NCI-H345 (cell line): ENCODE measurements around the gene GRIFIN.
"Not testable (repeated sequence)": the region's sequence is repeated elsewhere in the genome, so short reads cannot be mapped to it uniquely, and the experiment has no call there.

ENCODE experiments used
- DNase-seq: peaks from one replicate; lab custom pipeline; 2025; lab: John Stamatoyannopoulos, UW

GRIFIN gene

DNA sequence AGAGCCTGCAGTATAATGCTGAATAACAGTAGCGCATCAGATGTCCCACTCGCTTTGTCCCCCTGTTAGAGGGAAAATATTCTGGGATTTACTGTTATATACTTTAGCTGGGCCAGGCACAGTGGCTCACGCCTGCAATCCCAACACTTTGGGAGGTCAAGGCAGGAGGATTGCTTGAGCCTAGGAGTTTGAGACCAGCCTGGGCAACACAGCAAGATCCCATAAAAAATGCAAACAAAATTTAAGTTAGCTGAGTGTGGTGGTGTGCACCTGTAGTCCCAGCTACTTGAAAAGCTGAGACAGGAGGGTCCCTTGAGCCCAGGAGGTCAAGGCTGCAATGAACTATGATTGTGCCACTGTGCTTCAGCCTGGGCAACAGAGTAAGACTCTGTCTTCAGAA, 22.3 kb downstream of the GRIFIN start:
- not testable (repeated sequence) for DNase-seq

DNA sequence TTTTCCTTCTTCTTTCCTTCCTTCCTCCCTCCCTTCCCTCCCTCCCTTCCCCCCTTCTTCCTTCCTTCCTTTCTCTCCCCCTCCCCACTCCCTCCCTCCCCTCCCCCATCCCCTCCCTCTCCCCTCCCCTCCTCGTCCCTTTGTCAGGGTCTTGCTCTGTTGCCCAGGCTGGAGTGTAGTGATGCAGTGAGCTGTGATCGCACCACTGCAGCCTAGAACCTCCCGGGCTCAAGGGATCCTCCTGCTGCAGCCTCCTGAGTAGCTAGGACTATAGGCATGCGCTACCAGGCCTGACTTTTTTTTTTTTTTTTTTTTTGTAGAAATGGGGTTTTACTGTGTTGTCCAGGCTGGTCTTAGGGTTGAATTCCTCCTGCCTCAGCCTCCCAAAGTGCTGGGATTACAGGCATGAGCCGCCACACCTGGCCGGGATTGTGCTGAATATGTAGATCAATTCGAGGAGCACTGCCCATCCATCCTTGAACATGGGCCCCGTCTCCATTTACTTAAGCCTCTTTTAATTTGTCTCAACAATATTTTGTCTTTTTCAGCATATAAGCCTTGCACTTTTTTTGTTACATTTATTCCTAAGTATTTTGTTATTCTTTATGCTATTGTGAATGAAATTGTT, 23.4 kb downstream of the GRIFIN start:
- DNase-seq = no peak

DNA sequence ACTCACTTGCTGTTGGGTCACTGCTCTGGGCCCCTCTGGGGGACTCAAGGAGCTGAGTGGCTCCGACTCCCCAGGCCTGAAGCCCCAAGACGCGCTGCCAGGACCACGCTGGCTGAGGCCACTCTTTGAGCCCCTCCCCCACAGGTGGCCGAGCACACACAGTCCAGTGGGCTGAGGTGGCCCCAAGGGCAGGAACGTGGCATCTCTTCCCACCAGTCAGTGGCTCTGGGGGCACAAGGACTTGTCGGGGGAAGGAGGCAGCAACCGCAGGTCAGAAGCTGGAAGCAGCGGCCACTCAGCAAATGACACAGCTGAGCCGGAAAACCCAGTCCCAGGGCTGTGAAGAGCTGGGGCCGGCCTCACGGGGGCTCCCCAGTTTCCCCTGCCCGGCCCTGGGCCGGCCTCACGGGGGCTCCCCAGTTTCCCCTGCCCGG, 24.1 kb downstream of the GRIFIN start:
- DNase-seq = no peak

- peak; percentile 71 for DNase-seq
These were observed 24.8 kb downstream of the GRIFIN start for GRCh38 chr7:2451171-2452073.

DNA sequence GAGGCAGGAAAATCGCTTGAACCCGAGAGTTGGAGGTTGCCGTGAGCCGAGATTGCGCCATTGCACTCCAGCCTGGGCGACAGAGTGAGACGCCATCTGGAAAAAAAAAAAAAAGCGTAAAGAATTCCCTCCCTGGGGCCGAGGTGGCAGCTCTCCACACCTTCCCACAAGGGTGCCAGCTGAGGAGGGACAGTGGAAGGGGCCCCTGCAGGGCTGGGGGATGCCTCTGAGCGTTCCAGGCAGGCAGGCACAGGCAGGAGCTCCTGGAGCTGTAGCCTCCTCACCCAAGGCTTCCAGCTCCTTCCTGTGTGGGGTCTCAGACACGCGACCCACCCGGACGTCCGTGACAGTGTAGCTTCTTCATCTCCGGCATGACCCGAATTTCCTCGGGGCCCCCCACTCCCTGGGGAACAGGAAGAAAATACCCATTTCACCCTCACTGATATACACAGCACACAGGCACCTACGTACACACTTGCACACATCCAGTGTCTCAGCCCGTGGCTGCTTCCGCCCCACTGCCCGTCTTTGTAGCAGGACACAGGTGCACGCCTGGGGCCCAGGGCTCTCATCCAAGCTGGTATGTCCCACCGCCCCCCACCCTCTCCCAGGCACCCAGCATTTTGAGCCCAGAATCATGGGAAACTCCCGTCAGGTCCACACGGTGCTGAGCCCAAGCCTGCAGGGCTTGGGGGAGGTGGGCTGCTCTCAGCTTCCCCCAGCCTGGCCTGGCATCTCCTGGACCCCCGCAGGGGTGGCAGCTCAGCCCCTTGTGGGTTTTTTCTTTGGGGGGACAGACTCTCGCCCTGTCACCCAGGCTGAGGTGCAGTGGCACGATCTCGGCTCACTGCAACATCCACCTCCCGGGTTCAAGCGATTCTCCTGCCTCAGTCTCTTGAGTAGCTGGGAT, 25.7 kb downstream of the GRIFIN start:
- no peak for DNase-seq

DNA sequence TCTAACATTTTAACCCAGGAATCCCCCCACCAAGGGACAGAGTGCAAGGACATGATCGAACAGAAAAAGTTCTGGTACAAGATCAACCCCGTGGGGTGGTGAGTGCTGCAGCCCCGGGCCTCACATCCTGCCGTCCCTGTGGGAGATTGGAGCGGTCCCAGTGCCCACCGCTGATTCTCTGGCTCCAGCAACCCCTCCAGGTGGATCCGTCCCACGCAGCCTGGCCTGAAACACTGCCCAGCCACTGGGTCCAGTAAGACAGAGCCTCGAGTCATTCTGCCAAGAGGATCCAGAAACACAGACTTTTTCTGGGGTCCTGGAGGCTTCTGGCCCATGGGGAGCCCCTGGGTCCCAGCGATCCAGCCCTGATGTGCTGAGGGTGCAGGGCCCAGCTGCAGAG, 29.5 kb downstream of the GRIFIN start:
- DNase-seq = no peak

DNA sequence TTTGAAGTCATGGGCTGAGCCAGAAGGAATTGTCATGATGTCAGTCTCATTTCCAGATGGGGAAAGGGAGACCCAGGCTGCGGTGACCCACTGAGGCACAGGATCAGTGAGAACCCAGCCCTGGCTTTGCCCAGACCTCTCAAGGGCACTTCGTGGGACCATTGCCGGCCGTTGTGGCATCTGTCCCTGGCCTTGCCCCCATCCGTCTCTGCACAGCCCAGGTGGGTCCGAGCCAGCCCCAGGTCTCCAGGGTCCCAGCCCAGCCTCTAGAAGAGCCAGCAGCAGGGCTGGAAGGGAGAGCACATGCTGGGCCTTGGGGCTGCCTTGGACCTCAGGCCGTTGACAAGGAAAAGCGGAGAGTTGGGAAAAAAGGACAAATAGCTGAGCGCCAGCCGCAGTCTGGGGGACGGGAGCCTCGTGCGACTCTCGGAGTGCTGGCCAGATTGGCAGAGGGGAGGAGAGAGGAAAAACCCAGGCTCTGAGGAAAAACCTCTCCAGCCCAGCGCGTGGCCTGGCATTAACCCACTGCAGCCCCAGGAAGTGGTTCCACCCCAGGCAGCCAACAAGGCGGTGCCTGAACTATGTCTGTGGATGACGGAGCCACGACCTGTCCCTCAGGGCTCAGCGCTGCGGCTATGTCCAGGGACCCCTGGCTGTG, 30.2 kb downstream of the GRIFIN start:
- no peak for DNase-seq

DNA sequence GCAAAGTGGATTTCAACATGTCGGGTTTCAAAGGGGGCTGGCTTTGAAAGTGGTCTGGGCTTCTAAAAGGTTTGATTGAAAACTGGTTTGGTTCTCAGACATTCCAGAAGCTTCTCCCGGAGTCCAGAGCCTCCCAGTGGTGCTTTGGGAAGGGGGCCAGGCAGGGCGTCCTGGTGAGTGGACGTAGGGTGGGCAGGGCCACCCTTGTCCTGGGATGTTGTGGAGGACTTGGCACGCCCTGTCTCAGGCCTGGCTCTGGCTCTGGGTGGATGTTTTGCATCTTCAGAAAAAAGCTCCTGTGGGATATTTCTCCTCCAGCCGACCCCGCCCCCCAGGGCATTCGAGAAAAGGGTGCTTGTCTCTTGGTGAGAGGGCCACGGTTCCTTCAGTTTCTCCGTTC, 31.2 kb downstream of the GRIFIN start:
- DNase-seq = no peak

DNA sequence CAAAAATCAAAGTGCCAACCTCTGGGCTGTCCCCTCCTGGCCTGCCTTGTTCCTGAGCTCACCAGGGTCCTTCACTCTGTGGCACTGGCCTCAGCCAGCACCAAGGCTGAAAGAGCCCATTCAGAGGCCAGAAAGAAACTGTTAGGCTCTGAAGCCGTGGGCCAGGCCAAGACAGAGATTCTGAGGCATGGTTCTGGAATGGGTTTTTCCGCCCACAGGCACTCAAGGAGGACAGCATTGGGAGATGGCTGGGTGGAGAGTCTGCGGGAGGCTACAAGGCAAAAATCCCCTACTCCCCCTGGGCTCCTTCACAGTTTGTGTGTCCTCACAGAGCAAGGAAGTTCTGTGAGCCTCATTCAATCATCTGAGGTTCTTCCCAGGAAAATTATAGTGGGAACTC, 31.7 kb downstream of the GRIFIN start:
- no peak for DNase-seq

- DNase-seq = no peak
These were observed 32.7 kb downstream of the GRIFIN start for GRCh38 chr7:2443491-2443890.

DNA sequence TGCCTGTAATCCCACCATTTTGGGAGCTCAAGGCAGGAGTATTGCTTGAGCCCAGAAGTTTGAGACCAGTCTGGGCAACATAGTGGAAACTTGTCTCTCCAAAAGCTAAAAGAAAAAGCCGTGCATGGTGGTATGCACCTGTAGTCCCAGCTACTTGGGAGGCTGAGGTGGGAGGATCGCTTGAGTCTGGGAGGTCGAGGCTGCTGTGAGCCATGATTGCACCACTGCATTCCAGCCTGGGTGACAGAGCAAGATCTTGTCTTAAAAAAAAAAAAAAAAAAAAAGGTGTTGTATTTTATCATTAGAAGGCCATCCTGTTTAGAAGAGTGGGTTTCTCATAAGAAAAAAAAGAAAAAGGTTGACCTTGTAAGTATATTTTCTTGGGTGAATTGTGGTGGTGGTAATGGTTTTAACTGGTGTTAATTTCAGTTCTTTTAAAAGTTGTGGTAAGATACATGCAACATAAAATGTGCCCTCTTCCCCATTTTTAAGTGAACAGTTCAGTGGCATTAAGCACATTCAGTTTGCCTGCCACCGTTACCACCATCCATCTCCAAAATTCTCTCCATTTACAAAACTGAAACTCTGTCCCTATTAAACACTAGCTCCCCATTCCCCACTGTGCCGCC, 34.7 kb downstream of the GRIFIN start:
- DNase-seq = no peak

DNA sequence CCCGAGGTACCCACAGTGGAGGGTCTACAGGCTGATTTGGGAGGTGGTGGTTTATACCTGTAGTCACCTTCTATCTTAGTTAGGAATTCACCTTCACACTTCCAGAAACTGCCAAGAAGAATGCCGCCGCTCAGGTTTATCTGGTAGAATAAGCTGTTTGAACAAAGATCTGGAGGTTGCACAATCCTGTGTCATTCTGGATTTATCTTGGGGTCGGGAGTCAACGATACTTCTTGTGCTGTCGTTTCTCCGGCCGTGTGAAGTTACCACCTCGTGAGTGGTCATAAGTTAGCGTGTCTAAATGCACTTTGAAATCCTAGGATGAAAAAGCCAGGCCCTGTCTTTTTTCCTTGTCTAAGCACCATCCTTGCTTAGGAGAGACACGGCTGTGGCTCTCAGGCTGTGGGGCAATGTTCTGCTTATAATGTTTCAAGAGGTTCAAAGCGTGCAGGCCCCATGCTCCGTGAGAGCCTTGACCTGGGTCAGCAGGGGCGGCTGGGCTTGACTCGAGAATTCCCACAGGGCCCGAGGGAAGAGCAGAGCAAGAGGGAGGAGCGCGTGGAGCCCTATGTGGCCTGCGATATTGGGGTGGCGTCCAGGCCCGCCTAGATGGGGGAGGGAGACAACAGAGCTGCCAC, 35.5 kb downstream of the GRIFIN start:
- no peak for DNase-seq

GRCh38 chr7:2438775-2439174, 37.4 kb downstream of the GRIFIN start:
- DNase-seq = no peak

DNA sequence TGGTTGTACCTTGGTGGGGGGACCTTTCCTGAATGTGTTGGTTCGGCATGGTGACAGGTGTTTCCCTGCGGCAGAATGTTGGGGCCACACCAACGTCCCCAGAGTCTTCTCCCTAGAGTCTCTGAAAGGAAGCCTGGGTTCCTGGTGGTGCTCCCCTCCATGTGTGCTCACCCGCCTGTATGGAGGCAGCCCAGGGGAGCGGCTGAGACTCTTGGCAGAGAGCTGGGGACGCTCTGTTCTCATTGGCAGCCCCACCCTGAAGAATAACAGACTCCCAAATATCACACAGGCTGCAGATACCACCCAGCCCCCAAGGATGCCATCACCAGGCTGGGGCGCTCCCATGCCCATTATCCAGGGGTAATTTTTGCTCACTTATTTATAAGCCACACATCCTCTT, 38.0 kb downstream of the GRIFIN start:
- no peak for DNase-seq

DNA sequence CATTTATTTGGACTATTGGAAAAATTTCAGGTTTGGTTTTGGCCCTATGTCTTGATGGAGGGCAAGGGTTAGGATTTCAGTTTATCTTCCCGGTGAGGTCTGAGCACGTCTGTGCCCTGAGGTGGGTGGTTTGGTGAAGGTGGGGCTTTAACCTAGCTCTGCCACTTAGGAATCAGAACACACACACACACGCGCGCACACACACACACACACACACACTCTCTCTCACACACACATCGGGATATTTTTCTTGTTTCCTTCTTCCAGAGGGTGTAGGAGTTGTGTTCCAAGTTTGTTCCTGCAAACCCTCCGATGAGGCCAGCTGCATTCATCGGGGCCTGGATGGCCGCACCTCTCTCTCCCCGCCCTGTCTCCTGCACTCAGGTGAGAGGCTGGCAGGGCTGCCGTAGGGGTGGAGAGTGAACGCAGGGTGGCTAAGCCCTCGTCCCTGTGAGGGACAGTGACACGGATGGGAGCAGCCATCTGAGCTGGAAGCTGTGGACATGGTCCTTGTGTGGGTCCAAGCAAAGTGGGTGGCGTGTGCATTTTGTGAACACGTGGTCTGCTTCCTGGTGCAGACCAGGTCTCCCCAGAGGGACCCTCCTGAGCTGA, 38.6 kb downstream of the GRIFIN start:
- no peak for DNase-seq

GRCh38 chr7:2437136-2437535, 39.1 kb downstream of the GRIFIN start:
- no peak for DNase-seq

GRCh38 chr7:2436341-2437104, 39.7 kb downstream of the GRIFIN start:
- no peak for DNase-seq

DNA sequence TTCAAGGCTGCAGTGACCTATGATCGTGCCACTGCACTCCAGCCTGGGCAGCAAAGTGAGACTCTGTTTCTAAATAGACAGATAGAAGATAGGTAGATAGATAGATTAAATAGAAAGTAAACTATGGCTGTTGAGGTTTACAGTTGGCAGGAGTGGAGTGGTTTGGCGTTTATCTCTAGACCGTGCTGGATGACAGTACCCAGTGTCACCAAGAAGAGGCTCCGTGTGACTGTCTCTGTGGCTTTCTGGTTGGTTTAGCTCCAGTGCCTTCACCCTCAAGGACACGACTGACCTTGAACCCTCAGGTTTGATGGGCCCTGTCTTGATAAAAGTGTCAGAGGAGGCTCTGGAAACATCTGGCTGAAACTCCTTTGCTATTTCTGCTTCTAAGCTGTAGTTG, 41.1 kb downstream of the GRIFIN start:
- no peak for DNase-seq

- no peak for DNase-seq
These were observed 42.3 kb downstream of the GRIFIN start for GRCh38 chr7:2433713-2434550.
